HG03095 (cell line): ENCODE data around the gene COPRS.
"Not testable (repeated sequence)": the region's sequence is repeated elsewhere in the genome, so short reads cannot be mapped to it uniquely, and the experiment has no call there.

Experiments
- ATAC-seq: cut with Tn5 transposase; IDR thresholded peaks from one replicate; pipeline ENCODE4 v1.9.1; 2021; ENCODE audit warnings: moderate library complexity; ENCODE audit not compliant: unreplicated experiment

COPRS gene

GRCh38 chr17:31811101-31811500 is 47.9 kb downstream of the COPRS start:
- ATAC-seq = no peak

- not testable (repeated sequence) for ATAC-seq
Measured at GRCh38 chr17:31809876-31810275, 49.2 kb downstream of the COPRS start.

GRCh38 chr17:31808521-31809050 is 50.5 kb downstream of the COPRS start:
- ATAC-seq = no peak

GRCh38 chr17:31807846-31808245 is 51.2 kb downstream of the COPRS start:
- ATAC-seq = no peak

- ATAC-seq = no peak
Measured at GRCh38 chr17:31806921-31807320, 52.1 kb downstream of the COPRS start.

- ATAC-seq = no peak
Measured at GRCh38 chr17:31803494-31804213, 55.4 kb downstream of the COPRS start.

- ATAC-seq = no peak
Measured at GRCh38 chr17:31802502-31802901, 56.5 kb downstream of the COPRS start.
